NCI-H128 (cell line): ENCODE data around the gene PRDM16.

ENCODE experiments used
- DNase-seq: peaks from one replicate; lab custom pipeline; 2025; ENCODE audit not compliant: unreplicated experiment; lab: John Stamatoyannopoulos, UW

PRDM16 gene

DNA sequence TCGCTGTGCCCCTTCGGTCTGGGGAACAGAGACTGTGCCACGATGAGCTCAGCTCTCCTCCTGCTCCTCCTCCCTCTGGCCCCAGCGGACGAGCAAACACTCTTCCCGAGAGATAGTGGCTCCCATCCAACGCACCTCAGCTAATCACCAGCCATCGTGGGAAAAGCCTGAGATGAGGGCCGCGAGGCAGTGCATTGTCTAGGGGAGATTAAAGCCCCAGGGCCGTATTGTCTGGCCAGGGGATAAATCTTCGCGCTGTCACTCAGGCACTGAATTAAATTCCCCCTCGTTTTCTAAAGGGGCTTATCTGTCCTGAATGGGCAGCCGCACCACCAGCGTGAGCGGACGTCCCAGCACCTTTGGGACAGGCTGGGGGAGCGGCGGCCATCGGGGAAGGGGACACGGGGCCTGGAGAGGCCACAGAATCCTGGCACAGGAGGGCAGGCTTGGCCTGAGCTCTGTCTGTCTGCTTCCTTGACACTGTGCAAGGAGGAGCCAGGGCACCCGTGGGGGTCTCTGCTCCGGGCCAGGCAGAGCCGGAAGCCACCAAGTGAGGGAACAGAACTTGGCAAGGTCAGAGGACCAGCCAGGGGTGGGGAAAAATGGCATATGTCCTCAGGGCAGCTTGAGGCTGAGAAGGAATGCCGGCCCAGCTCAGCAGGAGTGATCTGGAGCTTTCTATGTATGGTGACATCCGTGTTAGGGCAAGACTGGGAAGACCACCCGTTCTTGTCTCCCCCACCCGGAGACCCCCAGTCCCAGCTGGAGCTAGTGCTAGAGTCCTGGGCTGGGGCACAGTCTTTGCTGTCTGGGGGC, 32.3 kb downstream of the PRDM16 start:
- DNase-seq: no peak

DNA sequence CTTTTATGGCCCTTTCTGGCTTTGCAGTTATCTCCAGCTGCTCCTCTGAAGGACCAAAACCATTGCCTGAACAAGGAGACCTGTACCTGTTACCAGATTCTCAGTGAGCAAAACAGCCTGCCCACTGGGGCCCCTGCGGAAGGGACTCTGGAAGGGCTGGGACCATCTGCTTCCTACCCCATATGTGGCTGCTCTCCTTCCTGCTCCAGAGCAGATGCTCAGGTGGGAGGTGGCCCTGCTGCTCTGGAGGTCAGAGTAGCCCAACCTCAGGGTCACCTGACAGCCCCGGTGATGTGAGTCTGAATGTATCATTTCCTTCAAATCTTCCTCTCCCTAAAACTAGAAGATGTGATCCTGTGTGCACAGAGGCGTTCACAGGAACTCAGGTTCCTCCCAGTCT, 33.6 kb downstream of the PRDM16 start:
- DNase-seq: no peak

DNA sequence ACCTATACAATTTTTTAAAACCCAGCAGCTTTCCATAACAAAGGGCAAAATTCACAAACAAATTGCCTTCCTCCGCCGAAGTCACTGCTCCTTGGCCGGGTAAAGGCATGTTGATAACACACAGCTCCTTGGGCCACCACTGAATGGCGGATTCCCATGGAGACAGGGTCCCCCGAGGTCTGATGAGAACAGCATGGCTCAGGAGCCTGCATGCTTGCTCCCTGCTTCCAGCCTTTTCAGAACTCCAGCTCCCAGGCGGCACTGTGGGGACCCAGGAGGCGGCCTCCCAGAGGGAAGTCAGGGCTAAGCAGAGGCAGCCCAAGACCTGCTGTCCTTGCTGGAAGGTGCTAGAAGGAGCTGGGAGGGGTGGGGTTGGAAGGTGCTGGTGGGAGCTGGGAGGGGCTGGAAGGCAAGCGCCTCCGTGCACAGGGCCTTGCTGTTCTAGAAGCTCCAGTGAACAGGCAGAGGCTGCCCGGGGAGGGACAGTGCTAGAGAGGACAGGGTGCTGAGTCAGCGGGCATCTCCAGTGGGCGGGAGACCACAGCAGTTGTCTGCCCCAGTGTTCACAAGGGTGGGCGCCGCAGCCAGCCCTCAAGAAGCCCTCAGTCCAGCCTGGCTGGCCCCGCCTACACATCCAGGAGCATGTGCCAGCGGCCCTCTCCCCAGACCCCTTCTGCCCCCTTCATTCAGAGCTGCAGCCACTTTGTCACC, 35.1 kb downstream of the PRDM16 start:
- no peak for DNase-seq

DNA sequence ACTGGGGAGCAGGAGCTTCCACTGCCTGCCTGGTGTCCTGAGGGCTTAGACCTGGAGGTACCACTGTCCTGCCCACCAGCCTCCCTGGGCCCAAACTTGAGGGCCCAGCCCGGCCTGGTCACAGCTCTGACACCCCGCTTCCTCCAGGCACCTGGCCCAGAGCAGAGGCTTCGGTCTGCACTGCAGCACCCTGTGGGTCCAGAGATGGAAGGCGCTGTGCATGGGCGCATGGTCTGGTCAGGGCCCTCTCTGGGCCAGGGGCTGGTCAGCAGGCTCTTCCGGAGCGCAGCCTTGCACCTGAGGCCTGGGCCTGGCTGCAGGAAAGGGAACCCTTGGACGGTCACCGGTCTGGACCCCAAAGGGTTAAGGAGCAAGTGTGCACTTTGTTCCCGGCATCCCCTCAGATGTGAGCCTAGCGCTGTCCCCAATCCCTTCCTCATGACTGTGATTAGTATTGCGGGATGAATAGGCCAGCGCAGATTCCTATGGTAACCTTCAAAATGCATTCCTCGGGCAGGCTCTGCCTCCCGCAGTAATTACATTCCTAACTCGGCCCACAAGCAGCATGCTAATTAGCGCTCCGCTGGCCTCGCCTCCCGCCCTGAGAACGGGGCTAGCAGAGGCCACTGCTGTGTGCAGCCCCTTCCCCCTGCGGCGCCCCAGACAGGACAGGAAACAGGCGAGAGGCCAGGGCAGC, 36.3 kb downstream of the PRDM16 start:
- no peak for DNase-seq

DNA sequence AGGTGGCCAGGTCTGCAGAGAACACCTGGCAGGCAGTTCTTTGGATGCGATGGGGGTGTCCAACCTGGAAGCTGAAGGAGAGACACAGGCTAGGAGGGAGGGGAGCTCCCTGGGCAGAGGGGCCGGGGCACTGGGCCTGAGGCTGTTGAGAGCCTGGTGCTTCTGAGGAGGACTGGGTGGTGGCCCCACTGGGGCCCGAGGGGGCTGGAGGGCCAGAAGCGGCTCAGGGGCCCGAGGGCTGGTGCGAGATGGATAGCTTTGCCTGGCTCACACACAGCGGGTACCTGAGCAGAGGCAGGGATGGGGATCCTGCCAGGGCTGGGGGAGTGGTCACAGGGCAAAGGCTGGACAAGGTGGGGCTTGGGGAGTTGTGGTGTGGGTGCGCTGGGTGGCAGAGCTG, 37.2 kb downstream of the PRDM16 start:
- no peak for DNase-seq

DNA sequence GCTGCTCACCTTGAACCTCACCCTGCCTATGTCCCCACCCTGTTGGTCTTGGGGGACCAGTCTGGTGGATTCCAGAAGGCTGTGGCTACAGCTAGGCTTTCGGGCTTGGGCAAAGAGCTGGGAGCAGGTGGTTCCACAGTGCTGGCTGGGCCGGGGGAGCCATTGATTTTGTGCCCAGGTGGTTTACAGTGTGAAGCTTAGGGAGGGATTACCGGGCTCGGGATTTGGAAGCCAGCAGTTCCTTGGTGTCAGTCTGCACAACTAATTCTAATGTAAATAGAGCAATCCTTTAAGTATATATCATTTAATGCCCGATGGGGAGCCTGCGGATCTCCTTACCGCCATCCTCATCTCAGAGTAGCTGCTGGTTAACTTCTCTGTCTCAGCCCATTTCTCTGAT, 38.2 kb downstream of the PRDM16 start:
- no peak for DNase-seq

DNA sequence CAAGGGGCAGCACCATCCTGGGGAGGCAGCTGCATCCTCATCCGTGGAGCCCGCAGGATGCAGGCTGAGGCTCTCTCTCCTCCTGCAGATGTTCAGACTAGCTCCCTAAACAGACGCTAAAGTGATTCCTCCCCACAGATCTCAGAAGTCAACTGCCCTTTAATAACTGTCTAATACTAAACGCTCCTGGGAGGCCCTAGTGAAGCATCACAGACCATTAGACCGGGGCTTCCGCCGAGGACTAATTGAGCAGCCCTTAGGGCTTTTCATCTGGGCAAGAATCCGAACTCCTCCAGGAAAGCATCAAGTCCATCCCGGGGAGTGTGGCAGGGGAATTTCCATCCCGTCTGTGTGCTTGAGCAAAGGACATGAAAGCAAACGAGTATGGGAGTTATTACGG, 40.4 kb downstream of the PRDM16 start:
- no peak for DNase-seq

DNA sequence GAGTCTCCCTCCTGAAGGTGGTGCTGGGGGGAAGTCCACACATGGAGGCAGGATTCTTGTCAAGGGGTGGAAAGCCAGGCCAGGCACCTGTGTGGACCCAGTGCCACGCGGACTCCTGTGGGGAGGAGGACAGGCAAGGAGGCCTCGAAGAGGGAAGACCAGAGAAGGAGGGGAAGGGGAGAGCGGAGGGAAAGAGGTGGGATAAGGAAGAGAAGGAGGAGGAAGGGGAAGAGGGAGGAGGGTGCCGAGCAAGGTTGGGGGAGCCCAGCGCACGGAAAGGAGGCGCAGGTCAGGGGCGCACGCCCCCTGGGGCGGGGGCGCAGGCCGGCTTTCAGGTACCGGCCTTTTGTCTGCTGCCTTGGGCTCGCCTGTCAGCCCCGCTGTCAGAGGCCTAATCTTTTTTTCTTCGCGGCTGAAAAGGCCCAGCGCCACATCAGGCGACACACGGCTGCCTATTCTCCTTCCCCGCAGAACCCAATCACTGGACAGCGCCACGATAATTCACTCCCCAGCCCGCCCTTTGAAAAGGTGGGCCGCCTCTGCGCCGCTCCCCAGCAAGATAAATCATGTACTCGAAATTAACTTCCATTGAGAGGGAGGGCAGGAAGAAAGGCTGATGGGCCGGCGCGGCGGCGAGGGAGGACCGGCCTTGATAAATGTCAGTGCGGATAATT, 42.5 kb downstream of the PRDM16 start:
- no peak for DNase-seq

DNA sequence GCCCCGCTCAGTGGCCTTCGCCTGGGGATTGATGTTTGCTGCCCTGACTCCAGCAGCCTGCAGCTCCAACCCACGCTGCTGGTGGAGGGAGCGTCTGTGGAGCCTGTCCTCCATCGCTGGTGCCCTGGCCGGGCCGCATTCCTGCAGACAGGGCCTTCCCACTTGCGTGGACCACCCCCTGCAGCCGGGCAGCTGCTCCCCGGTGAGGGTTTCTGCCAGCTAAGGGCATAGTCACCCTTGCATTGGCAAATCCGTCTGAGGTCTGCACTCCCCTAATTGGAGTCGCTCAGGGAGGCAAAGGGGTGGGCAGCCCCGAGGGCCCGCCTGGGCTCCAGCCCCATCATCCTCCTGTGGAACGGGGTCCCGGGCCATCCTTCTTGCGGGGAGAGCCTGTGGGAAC, 43.5 kb downstream of the PRDM16 start:
- no peak for DNase-seq

DNA sequence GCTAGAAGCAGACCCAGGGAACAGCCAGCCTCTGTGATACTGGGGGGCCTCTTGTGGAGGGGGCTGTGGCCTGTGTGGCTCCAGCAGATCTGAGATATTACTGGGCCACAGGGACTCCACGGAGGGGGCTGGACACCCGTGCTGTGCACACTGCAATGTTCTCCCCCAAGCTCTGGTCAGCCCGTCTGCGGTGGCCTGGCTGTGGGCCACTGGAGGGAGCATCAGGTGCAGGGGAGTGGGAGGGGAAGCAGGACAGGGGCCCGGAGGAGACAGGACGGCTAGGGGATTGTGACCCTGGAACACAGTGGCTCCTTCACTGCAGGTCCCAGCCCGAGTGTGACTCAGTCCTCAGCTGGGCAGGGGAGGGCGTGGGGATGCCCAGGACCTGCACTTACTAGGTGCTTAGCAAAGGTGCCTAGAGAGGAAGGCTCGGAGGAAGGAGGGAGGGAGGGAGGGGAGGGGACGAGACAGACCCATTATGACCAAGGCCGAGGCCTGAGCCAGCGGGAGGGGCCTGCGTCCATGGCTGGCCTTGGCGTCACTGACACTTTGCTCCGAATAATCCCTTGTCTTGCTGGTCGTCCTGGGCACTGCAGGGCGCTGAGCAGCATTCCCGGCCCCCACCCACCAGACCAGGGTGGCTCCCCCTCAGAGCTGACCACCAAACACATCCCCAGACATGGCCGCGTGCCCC, 44.2 kb downstream of the PRDM16 start:
- no peak for DNase-seq

DNA sequence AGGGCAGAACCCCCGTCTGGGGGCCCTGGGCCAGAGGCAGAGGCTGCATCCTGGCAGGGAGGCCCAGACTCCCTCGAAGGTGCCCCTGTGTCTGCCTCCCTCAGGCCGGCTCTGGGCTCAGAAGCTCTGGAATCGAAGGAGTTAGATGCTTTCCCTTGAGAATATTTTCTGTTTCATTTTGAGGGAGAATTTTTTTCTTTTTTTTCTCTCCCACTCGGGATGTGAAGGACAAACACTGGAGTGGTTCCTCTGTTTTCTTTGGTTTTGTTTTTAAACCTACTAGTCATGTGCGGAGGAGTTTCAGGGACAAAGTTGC, 44.7 kb downstream of the PRDM16 start:
- DNase-seq: no peak

DNA sequence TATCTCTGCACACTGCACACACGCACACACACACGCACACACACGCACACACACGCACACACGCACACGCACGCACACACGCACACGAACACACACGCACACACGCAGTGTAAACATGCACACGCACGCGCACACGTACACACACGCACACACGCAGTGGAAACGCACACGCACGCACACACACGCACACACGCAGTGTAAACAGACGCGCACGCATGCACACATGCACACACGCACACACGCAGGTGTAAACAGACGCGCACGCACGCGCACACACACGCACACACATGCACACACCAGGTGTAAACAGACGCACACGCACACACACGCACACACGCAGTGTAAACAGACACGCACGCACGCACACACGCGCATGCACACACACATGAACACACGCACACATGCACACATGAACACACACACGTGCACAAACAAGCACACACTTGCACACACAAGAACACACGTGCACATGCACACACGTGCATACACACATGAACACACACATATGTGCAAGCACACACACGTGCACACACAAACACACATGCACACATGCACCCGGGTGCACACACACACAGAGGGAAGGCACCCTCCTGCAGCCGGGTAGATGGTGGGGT, 45.2 kb downstream of the PRDM16 start:
- DNase-seq: no peak

DNA sequence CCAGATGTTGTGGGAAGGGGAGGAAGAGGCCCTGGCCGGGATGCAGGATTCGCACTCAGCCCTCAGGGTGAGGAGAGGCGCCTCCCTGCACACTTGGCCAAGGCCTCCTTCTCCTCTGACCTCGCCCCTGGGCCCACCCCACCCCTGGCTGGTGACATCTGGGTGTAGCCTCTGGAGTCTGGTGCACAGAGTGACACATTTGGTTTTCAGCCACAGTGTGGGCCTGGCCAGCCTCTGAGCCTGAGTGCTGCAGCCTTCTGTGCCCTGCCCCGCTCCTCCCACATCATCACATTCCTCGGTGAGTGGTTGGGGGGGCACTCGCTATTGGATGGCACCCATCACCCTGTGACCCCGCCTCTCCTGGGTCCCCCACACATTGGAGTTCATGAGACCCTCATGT, 45.8 kb downstream of the PRDM16 start:
- DNase-seq: no peak

DNA sequence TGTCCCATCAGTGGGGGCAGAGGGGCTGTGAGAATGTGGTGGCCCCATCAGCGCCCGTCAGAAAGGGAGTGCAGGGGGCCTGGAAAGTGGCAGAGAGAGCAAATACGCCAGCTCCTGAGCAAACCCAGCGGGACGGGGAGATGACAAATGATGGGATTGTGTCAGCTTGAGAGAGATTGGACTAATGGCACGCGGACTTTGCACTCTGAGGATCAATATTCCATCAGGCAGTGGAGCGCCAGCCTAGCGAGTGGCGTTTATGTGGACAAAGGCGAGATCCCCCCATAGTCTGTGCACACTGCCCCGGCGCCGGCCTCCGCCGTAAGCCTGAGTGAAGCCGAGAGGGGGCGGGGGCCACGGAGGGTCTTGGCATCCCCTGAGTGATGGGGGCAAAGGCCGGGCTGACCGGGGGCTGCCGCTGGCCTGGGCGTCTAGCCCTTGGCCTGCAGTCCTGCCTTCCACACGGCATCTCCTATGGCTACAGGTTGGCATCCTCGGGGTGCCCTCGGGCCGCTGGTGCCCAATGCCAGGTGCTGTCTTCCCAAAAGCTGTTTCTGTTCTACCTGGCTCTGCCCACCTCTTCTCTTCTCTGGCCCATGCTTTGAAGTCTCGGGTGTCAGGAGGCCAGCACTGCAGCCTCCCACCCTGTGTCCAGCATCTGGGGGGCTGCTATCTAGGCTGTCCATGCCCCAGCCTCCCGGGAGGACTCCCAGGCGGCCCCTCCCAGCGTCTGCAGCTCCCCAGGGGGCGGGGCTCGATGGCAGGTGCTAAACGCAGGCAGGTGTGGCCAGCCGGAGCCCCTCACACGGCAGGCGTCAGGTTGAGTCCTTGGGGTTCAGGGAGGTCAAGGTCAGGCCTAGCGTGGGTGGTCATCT, 46.5 kb downstream of the PRDM16 start:
- DNase-seq: no peak

DNA sequence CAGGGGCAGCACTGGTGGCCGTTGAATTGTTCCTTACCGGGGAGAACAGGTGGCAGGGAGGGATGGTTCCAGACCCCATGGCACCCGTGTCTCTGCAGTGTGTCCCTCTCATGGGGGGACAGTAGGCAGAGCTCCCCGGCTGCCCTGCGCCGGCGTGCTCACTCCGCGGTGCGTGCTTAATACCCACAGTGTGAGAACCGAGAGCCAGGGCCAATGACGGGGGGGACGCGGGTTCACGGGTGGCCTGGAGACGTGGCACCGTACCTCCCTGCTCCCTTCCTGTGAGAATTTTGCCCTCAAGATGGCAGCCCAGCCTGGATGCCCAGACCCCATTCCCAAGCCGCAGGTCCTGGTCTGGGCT, 47.1 kb downstream of the PRDM16 start:
- DNase-seq: no peak

DNA sequence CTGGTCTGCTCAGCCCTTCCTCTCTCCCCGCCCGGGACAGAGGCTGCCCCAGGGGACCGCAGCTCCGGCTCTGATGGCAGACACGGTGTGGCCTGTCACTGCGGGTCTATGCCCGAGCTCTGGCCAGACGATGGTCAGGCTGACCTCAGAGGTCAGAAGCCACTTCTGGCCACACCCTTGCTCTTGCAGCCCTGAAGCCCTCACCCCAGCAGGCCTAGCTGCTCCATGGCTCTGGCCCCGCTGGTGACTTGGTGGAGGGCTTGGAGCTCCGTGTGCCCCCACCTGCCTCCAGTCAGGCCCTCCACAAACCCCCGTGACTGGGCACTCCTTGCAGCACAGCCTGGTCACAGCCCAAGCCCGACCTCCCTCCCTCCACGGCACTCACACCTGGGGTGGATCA, 47.6 kb downstream of the PRDM16 start:
- DNase-seq: no peak

DNA sequence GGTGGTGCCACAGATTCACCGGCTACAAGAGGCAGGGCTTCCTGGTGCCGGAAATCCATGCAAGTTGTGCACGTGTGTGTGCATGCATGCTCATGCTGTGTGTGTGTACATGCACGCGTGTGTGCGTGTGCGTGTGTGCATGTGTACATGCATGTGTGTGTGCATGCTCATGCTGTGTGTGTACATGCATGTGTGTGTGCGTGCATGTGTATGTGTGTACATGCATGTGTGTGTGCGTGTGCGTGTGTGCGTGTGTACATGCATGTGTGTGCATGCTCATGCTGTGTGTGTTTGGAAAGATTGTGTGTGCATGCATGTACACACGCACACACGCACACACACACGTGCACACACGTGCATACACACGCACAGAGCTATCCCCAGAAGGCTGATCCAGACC, 48.9 kb downstream of the PRDM16 start:
- DNase-seq: no peak

DNA sequence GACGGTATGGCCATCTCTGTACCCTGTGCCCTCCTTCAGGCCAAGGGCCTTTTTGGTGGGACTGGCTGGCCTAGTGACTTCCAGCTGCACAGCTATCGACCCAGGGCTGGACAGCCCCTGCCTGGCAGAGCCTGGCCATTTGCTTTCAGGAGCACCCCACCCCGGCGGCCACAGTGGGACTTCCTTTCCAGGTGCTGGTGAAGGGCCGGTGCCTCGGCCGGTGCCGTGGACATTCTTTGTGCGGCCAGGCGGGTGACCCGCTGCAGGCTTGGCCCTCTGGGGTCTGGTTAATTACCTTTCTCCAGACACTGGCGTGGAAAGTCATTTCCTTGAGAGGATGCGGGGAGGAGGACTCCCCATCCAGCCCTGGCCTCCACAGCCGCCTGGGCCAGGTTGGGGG, 50.1 kb downstream of the PRDM16 start:
- DNase-seq: no peak

DNA sequence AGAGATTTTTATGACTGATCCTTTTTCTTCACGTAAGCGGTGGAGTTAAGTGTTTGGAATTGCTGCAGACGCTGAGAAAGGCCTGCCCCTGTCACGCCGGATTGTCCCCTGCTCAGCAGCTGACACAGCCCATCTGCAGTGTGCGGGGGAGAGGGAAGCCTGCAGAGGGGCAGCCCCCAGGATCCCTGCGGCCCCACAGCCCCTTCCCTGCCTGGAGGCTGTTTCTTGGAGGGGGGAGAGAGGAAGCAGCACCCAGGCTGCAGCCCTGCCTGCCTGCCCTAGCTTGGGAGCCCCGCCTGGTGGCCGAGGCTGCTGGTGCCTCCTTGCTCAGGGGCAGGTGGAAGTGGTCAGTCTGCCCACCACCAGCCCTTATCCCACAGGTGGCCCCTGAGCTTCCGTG, 50.7 kb downstream of the PRDM16 start:
- DNase-seq: no peak

DNA sequence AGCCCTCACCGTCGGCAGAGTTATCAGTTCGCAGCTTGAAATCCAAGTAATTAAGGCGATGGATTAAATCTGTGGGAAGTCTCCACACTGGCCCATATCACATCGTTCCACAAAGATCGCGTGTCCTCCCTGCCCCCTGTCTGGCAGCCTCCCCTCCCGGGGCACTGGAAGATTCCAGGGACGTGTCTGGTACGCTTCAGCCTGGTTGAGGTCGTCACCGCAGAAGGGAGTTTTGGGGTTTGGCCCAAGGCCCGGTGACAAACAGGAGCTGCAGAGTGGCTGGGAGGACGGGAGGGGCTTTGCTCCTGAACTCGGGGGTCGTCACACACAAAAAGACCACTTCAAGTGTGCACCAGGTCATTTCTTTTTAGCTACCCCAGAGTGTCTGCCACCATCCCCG, 51.1 kb downstream of the PRDM16 start:
- DNase-seq: no peak
